COLO668 (cell line): Measurements from ENCODE around the gene VAMP8.
"Not testable (repeated sequence)": the region's sequence is repeated elsewhere in the genome, so short reads cannot be mapped to it uniquely, and the experiment has no call there.

ENCODE experiments used
- DNase-seq: peaks from one replicate; lab custom pipeline; 2025; ENCODE audit not compliant: unreplicated experiment; lab: John Stamatoyannopoulos, UW

VAMP8 gene

DNA sequence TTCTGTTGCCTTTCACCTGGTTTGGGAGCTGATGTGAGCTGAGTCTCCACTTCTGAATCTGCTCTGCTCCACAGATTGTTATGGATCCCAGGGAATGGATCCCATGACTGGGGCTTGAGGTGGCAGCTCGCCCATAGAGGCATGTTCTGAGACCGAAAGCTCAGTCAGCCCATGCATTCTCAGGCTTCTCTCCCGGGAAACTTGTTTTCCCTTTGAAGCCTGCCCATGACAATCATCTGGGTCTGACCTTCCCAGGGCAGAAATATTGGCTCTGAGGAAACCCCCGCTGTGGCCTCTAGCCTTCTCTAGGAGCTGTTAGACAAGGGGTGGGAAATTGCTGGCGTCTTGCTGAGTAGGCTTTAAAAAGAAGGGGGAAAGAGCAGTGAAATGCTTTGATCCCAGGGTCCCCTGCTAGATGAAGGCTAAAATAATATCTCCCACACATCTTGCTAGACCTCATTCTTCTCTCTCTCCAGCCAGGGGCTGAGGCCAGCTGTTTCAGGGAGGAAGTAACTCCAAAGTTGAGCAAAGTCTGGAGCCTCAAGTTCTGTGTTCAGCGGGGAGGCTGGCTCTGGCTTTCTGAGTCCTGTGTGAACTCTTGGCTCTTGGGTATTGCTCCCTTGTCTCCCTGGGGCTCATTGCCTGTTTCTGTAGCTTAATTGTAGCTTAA is 2.0 kb downstream of the VAMP8 start:
- DNase-seq: no peak

DNA sequence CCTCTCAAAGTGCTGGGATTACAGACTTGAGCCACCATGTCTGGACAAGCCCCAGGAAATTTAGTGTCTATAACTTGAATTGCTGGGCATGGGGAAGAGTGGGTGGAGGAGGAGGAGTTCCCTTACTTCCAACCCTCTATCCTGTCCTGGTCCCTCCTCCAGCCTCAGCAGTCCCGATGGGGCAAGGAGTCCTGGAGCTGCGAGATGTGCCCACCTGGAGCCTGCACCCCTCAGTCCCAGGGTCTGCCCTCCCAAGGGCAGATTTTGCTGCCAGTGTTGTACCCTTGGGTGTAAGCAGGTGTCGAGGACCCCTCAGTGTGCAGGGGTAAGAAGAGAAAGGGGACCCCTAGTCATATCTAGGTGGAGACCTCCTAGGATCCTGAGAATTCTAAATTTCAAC is 2.8 kb downstream of the VAMP8 start:
- no peak for DNase-seq

DNA sequence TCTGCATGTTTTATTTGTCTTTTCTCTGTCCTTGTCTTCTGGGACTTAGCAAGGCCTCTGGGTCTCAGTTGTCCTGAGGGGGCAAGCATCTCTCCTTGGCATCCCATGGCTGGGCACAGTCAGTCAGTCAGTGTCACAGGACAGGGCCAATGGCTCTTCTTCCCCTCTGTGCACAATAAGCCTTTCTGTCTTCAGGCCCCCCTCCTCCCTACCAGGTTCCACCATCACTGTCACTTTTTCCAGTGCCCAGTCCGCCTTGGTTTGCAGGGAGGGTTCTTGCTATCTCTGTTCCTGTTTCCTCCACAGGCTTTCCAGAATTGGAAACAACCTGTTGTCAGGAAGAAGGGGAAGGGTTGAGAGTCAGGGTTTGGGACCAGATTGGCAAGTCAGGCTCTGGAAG is 5.1 kb downstream of the VAMP8 start:
- no peak for DNase-seq

DNA sequence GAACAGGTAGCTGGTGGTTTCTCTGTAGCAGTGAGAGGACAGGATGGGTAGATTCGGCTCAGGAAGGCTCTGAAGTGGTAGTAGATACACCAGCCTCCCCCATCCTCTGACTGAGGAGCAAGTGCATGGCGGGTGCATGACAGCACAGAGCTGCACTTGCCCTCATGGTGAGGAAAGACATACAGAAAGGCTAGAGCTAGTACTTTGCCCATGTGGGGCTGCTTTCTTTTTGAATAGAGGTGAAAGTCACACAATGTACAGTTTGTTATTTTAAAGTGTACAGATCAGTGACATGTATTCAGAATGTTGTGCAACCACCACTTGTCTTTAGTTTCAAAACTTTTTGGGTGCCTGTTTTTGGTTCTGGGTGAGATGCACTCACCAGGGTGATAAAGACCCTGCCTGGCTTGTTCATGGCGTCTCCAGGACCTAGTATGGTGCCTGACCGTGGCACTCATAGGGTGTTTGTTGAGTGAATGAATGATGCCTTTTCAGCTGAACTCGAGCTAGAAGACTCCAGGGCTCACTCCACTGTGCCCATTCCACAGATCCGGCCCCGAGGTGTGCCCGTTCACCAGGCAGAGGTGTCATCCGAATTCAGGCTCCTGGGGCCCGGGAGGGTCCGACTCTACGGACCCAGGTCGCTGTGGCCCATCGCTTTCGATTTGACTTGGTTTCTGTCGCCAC is 6.4 kb downstream of the VAMP8 start:
- DNase-seq: no peak

DNA sequence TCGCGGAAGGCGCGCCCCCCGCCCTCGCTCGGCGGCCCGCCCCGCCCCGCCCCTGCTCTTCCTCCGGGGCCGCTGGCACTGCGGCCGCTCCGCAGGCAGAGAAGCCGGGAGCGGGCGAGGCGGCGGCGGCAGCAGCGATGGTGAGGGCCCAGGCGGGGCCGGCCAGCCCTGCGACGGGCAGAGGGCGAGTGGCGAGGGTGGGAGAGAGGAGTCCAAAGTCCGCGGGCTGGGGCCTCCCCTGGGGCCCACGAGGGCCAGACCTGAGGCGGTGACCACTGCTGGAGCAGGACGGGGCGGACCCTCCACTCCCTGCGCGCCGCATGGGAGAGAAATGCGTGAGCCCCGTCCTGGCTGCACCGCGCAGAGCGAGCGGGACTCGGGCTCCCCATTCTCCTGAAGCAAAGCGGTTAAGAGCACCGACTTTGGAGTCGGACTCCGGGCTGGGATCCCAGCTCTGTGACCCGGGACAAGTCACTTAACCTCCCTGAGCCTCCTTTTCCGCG is 7.0 kb downstream of the VAMP8 start, which contains the start of gene VAMP5:
Gene VAMP5, plus strand, starts transcription at position 78 of the 503 bp plus-strand sequence. Its CDS starts 60 bp downstream, at position 138.
- no peak for DNase-seq

DNA sequence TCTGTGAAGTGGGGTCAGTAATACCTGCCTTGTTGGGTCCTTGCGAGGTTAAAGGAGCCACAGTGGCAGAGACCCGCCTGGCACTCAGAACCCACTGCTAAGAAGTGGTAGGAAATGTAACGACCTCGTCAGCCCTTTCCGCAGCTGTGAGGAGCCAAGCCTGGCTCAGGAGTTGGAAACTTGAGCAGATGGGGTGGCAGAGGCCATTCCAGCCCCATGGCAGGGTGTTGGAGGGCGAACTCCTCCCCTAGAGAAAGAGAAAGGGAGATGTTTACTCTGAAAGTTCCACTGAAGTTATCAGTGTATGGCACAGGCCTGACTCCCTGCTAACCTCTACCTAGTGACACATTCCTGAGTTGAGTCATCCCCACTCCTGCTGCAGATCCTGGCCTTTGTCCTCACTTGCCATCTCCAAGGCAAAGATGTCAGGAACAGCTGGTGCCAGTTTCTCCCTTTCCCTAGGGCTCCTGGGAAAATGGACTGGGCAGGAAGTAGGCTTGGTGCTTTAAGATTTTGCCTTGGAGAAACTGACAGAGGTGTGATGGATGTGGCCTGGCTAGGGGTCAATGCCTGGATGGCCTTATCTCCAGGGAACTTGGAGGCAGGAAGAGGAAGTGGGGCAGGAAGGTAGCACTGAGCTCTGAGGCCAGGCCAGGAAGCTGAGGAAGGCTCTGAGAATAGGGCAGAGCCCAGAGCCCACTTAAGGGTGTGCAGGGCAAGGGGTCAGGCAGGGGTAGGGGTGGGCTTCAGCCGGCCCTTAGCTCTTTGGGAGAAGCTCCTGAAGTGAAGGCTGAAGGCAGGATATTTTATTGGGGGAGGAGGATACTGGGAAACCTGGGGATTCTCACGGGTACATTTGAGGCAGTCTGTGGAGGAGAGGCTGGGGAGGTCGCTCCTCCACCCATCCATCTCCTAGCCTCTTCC is 7.7 kb downstream of the VAMP8 start:
- no peak for DNase-seq

DNA sequence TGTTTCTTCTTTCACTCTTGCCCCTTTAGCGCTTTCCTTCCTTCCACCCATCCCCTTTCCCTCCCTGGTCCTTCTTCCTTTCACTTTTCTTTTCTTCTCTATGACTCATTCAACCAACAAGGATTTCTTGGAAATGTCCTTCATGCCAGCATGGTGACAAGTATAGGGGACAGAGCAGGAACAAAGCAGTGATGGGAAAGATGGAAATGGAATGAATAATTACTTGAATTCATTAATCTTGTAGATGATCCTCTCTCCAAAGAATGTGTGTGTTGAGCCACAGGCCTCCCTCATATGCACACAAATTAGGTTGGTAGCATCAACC is 8.4 kb downstream of the VAMP8 start:
- no peak for DNase-seq

DNA sequence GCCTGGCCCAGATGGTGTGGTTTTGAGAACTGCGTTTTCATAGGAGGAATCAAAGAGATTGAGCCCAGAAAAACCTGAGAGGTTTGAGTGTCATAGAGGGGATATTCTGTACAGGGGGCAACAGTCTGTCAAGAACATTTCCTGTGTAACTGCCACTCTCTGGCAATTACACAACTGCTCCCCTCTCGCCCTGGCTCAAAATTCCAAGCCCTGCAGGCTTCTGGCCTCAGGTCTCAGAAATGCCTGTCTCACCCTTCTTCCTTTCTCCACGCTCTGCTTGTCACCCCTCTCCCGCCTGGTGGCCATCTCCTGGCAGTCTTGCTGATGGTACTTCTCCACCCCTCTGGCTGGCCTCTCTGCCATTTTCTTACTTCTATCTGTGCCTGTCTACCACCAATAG is 10.8 kb downstream of the VAMP8 start:
- DNase-seq: no peak

DNA sequence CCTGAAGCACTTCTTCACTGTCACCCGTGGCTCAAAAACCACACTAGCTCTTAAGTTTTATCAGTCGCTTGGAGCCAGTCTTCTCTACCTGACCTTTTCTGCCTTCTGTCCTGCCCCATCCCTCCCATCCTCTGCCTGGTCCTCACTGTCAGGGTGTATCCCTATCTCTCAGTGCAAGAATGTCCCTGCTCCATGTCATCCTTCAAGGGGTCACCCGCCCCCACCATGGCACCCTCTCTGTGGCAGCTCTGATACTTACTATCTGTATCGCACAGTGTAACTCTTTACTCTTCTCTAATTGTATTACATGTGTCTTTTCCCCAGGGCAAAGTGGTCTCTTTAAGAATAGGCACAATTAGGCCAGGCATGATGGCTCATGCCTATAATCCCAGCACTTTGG is 11.3 kb downstream of the VAMP8 start:
- no peak for DNase-seq

DNA sequence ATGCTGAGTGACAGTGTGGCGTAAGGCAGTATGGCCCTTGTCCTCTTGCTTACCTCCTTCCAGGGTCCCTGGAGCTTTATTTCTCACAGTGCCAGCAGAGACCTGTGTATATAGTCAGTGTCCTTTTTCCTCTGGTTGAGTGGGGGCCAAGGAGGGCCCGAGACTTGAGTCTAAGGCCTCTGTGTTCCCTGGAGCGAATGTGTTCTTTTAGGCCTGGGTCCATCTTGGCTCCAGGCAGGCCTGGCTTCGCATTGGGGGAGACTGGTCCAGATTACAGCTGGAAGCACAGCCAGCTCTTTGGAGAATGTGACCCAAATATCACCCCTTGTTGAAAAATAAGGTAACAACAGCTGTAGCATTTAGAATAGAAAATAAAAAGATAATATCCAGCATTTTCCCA is 11.8 kb downstream of the VAMP8 start:
- DNase-seq: no peak

DNA sequence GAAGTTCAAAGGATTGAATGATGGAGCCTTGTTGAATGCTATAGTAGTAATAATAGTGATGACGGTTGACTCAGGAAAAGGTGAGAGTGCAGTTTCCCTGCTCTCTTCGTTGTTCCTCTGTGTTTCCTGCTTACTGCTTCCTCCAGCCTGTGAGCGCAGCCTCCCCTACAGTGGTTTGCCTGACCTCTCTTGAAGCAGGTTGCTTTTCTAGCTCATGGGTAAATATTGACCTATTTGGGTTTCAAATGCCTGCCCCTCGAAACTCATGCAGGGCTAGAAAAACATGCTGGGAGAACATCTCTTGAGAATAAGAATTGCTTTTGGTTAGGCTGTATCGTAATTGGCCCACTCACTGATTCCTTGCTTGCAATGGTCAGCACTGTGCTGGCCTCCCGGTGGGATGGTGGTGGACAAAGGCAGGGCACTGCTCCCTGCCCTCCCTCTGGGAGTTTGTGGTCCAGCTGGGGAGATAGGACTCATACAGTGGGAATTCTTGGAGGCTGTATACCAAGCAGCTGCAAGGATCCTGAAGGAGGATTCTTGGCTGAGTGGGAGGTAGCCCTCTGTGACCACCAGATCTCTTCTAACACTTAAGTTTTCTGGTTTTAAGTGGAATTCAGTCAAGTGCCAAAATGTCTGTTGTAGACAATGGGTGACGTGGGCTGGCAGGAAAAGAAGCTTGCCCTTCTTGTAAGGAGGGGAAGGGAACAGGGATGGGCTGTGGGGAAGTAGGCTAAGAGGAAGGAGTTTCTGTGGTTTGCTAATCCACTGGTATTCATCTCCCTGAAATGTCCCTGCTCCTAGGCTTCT is 12.8 kb downstream of the VAMP8 start:
- peak; percentile 29 for DNase-seq

DNA sequence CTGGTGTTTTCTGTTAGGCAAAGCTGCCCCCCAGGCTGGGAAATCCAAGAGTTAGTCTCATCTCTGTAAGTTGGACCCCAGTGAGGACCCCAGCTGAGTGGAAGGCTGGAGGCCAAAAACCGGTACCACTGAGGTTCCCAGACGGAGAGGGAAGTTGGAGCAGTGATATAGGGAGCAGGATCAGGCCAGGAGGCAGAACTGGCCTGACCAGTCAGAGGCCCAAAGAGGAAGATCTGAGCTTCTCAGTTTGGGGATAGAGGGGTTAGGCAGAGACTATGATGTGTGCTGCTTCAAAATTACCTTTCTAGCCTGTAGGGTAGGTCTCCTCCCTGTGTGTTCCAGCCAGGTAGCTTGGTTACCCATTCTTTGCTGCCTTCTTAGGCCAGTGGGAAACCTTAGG is 13.6 kb downstream of the VAMP8 start:
- DNase-seq: no peak

DNA sequence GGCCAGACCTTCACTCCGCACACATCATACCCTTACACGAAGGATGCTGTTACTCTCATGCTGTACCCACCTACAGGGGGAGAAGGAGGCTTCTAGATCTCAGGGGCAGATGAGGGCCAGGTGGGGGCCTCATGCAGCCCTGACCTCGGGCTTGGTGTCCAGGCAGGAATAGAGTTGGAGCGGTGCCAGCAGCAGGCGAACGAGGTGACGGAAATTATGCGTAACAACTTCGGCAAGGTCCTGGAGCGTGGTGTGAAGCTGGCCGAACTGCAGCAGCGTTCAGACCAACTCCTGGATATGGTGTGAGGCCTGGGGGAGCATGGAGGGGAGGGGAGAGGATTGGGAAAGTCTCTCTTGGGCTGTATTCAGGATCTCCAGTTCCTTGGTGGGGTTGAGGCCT is 14.2 kb downstream of the VAMP8 start:
- no peak for DNase-seq

DNA sequence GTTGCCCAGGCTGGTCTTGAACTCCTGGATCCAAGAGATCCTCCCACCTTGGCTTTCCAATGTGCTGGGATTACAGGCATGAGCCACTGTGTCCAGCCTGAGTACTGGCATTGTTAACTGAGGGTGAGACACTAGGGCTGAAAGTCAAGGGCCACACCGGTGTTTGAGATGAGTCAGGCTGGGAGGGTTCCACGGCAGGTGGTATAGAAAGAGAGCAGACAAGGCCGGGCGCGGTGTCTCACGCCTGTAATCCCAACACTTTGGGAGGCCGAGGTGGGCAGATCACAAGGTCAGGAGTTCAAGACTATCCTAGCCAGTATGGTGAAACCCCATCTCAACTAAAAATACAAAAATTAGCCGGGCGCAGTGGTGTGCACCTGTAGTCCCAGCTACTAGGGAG is 14.9 kb downstream of the VAMP8 start:
- not testable (repeated sequence) for DNase-seq

DNA sequence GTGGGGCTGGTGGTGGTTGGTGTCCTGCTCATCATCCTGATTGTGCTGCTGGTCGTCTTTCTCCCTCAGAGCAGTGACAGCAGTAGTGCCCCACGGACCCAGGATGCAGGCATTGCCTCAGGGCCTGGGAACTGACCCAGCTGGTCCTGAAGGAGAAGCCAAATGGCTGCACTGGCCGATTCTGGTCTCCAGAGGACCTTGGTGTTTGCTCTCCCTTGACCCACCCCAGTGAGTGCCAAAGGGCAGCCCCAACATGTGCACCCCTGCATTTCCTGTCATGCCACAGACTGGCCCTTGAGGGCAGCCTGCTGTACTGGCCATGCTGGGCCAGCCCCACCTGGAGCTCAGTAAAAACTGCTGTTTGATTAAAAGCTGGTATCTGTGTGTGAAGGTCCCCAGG is 15.6 kb downstream of the VAMP8 start:
- no peak for DNase-seq

DNA sequence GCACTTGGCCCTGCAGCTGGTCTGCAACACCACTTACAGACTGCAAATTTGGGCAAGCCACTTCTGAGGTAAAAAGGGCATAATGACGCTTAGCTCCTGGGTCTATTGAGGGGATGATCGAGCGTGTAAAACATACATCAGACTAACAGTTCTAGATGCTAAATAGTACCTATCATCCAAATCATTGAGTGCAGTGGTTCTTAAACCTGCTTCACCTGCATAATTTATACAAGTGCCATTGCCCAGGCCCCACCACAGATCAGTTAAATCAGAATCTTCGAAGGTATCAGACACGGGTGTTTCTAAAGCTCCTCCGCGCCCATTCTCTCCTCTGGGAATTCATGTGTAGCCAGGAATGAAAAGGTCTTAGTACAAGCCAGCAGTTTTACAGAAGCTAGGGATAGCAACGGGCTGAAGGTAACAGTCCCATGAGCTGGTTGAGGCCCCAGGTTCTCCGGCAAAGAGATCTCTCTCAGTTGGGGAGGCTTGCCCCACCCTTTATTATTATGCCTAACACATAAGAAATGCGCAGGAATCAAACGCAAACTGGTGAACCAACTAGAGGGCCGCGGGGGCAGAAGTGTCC is 17.4 kb downstream of the VAMP8 start:
- DNase-seq: no peak

DNA sequence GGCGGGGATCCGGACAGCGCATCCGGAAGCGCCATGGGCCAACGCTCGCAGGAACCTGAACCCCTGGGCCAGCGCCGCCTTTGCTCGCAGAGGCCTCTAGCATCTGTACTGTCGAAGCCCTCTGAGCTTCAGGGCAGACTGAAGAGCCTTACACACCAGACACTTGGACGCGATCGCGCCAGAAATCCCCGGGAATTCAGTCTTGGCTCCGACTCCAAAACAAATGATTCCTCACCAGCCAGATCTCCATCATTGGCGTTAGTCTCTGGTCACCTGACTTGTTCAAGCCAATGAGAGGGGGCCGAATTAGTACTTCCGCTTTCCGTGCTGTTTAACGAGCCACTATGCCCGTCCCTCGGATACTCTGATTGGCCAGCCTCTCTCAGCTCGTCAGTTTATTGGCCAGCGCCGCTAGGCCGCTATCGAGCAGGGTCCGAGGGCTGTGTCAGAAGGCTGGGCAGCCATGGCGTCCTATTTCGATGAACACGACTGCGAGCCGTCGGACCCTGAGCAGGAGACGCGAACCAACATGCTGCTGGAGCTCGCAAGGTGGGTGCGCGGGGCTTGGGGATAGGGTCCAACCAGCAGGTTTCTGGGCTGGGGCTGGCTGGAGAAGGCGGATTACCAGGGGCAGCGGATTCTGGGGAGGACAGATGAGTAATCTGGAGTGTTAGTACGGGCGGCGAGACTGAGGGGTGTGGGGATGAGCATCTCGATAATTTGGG is 18.1 kb downstream of the VAMP8 start, which contains the start of gene RNF181:
Gene RNF181, plus strand, starts transcription at position 445 of the 725 bp plus-strand sequence. Its CDS starts 19 bp downstream, at position 464.
- DNase-seq: peak; percentile 92

DNA sequence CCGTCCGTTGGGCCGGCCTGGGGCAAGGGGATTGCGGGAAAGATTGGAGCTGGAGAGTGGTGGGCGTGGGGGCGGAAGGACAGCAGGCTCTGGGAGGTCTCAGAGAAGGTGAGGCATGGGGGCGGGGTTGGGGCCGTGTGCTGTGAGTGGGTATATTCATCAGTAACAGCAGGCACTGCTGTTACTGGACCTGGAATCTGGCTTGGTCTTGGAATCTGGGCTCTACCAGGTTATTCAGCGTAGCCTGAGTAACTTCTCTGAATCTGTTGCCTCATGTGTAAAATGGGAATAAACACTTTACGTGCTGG is 18.6 kb downstream of the VAMP8 start:
- no peak for DNase-seq

DNA sequence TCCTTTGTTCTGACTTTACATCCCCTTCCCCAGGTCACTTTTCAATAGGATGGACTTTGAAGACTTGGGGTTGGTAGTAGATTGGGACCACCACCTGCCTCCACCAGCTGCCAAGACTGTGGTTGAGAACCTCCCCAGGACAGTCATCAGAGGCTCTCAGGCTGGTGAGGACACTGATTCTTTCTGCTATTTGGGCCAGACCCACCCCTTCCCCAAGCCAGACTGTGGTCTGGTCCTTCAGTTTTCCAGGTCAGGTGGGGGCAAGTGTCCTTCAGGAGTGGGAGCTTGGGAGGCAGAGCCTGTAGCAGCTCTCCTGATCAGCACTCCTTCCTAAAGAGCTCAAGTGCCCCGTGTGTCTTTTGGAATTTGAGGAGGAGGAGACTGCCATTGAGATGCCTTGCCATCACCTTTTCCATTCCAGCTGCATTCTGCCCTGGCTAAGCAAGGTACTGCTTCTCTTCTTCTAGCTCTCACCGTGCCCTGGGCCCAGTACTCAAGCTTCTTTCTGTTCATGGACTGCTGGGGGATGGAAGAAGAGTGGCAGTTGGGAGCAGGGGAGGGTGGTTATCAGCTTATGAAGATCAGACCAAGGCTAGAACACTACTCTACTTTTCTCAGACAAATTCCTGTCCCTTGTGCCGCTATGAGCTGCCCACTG is 19.2 kb downstream of the VAMP8 start:
- no peak for DNase-seq
